NCI-H146 (cell line): ENCODE measurements around the gene KIAA1671.
A peak's percentile ranks its signal among the peaks of the same experiment; 100 is the strongest.

Source experiments
- DNase-seq: peaks from one replicate; lab custom pipeline; 2025; lab: John Stamatoyannopoulos, UW

Gene KIAA1671

DNA sequence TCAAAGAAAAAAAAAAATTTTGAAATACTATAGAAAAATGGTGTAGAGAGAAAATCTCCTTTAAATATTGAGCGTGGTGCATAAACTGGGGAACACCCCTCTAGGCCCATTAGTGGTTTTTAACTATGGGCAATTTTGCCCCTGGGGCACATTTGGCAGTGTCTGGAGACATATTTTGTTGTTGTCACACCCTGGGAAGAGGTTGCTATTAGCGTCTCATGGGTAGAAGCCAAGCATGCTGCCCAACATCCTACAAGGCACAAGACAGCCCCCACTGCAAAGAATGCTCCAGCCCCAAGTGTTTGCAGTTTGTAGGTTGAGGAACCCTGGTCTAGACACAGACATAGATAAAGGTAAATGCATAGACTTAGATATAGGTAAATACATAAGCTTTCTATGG lies 92.6 kb downstream of the KIAA1671 start:
- DNase-seq = no peak

DNA sequence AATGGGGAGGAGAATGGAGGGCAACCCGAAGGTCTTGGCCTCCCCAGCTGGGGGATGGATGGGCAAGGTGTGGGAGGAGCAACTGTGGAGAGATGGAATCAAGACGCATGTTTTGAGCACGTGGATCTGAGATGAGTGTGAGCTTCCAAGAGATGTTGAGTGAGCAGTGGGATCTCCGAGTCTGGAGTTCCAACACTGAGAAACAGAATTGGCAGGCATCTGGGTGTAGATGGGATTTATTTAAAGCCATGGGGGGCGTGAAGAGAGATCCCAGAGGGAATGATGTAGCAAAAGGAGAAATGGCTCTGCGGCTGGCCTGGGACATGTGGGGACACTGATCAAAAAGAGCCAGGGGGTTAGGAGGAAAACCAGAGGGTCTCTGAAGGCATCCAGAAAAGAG lies 95.6 kb downstream of the KIAA1671 start:
- no peak for DNase-seq

DNA sequence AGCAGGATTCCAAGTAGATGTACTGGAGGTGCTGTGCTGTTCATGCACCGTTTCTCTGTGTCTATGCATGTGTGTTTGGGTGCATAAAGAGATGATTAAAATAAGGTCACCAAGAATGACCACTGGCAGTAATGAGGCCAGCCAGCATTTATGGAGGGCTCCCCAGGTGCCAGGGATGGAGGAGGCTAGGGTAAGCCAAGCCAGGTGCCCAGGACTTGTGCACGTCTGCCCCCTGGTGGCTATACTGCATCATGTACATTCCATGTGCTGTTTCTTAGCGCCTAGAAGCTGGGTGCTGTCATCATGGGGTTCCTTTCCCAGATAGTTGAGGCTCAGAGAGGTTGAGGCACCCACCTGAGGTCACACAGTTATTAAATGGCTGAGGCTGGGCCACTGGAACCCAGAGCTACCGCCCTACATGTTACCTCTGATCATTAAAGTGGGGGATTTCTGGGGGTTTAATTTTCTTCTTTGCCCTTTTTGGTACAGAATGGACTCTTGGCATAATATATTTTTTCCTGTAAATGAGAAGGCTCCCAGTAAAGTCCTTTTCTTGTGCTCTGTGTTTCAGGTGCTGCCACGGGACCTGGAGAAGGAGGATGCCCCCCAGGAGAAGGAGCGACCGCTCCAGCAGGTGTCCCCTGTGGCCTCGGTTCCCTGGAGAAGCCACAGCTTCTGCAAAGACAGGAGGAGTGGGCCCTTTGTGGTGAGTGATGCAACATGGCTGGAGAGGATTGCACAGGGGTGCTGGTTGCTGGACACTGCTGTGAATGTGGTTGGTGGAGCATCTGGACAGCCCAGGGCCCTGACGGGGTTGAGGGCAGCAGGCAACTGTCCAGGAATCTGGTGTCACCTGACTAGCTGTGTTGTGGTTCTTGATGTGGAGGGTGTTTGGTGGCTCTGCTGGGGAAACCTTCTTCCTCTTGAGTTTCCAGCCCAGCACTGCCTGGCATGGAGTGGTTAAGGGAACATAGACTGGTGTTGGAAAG lies 96.4 kb downstream of the KIAA1671 start:
- peak; percentile 55 for DNase-seq

DNA sequence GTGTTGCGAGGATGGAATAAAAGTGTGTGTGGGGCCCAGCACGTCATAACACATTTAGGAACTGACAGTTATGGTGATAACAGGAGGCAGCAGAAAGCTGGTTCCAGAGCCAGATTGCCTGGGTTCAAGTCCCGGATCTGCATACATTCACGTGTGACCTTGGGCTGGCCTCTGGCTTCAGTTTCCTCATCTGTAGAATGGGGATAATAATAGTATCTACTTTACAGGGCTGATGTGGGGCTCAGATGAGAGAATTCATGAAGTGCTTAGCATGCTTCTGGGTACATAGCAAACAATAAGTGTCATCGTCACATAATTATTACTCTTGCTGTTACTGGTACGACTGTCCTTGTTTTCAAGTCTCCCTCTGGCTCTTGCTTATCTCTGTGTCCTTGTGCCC lies 97.3 kb downstream of the KIAA1671 start:
- DNase-seq = no peak

DNA sequence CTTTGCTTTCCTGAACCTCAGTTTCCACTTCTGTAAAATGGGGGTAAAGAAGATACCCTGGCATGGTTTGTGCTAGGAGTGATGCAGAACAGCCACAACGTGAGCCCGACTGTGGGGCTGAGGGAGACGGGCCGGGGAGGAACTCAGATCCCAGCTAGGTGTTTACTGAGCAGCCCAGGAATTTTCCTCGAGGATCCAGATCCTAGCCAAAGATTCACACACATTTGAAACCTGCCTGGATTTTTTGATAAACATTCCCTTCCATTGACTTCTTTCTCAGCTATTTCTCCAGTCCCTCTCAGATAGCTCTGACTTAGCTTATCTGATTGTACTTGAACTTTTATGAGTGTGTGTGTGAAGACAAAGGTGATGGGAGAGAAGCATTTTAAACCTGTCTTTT lies 98.0 kb downstream of the KIAA1671 start:
- DNase-seq = no peak

DNA sequence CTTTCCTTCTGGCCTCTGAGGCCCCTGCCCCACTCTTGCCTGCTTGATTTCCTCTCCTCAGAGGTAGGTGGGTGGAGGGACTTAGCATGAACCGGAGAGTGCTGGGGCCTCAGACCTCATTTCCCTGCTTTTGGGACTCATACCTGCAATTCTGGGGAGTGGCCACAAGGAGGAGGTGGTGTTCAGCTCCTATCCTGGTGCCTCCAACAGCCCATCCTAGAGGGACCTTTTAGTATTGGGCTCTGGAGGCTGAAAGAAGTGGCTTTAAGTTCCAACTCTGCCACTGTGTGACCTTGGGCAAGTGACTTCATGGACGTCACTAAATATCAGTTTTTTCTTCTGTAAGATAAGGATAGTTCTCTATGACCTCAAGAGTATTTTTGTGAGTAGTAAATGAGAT lies 98.6 kb downstream of the KIAA1671 start:
- no peak for DNase-seq

DNA sequence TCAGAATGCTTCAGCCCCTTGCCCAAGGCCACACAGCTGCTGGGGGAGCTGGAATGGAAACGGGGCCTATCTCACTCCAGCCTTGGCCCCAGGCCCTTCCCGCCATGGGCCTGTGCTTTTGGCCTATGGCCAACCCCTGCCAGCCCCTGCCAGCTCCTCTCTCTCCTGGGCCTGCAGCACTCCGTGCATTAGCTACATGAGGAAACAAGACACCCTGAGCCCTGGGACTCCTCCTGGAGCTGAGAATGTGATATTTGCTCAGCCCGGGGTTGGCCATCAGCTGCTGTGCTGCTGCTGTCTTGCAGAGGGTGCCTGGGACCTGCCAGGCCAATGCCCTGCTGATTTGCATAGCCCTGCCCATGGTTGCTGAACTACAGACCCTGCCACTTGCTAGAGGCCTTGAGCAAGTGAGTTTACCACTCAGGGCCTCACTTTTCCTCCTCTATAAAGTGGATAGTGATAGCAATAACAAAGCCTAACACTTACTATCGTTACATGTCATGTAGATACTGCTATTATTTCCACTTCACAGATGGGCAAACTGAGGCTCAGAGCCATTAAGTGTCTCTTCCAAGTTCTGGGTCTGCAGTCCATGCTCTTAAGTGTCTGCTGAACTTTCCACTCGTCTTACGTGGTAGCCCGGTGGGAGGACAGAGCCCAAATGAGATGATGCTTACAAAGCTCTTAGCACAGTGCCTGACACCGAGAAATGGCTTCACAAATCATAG lies 99.6 kb downstream of the KIAA1671 start:
- no peak for DNase-seq

DNA sequence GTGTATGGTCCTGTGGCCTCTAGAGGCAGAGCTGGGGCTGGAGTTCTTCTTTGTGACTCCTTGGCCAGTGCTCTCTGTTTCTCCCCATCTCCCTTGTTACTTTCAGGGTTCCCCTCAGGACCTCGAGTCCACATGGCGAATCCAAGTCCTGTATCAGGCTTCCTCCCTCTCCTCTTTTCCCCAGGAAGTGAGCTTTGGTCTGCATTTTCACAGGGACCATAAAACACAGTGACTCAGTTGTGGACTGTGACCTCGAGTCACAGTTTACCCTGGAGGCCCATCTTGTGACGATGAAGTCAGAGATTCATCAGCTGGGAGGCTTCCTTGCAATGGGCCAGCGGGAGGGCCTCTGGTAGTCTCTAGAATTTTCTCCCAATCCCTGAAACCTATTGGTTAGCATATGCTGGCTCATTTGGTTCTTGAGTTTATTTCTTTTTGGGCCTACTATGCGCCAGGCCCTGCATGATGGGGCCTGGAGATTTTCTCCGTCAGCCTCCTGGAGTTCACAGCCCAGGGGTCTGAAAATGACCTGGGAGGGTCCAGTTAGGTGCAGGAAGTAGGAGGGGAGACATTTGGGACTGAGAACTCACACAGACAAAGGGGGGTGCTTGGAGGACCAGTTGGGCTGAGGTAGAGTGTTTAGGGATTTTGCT lies 100.8 kb downstream of the KIAA1671 start:
- no peak for DNase-seq

DNA sequence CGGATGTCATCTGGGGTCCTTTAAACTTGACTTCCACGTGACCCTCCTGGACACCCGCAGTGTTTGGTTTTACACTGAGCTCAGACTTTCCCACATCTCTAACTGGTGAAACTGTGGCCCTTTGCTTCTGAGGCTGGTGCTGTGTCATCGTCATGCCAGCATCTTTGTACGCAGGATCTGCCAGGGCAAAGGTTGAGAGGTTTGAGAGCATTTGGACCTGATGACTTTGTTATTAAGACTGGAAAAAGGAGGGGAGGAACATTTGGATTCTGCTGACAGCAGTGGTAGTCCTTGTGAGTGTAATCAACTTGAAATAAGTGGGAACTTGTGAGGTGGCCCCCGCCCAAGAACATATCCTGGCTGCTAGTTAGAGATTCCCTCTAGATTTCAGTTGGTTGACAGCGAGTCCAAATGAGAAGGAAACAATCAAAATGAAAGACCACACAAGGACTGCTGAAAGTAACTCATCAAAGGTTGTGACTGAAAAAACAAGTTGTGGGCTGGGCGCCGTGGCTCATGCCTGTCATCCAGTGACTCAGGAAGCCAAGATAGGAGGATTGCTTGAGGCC lies 102.5 kb downstream of the KIAA1671 start:
- no peak for DNase-seq

DNA sequence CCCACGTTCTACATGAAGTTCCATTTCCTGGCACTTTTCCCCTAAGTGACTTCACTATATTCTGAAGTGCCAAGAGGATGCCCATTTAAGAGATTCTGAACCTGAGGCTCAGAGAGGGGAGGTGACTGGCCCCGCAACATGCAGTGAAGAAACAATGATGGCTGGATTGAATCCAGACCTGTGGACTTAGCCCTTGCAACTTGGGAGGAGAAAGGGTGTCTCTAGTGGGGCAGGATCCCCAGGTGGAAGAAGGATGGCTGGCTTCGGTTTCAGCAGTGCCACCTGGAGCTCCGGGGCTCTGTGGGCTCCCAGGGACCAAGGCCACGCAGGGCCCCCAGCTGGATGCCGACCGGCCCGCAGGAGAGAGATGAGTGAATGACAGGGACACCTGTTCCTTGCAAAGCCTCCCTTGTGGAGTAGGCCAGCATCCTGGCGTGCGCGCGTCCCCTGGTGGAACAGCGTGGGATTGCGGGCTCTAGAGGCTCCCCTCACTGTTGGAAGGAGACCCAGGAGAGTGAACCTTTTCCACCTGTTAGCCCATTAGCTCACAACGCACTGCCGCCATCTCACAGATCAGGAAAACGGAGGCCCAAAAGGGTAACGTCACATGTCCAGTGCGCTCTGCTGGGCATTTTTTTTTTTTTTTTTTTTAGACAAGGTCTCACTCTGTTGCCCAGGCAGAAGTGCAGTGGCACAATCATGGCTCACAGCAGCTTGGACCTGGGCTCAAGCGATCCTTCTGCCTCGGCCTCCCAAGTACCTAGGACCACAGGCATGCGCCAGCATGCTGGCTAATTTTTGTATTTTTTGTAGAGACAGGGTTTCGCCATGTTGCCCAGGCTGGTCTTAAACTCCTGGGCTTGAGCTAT lies 104.7 kb downstream of the KIAA1671 start:
- DNase-seq = peak; percentile 77

DNA sequence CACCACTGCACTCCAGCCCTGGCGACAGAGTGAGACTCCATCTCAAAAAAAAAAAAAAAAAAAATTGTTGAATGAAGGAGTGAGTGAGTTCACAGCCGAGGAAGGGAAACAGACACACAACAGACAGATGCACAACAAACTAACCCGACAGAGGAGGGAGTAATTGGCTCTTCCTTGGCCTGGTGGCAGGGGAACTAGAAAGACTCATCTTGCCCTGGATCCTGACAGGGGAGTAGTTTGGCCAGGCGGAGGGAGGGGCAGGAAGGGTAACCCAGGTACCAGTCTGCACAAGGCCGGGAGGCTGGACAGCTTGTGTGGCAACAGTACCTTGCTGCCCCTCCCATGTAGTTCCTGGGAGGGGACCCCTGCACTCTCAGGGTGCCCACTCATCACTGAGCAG lies 106.9 kb downstream of the KIAA1671 start:
- no peak for DNase-seq

DNA sequence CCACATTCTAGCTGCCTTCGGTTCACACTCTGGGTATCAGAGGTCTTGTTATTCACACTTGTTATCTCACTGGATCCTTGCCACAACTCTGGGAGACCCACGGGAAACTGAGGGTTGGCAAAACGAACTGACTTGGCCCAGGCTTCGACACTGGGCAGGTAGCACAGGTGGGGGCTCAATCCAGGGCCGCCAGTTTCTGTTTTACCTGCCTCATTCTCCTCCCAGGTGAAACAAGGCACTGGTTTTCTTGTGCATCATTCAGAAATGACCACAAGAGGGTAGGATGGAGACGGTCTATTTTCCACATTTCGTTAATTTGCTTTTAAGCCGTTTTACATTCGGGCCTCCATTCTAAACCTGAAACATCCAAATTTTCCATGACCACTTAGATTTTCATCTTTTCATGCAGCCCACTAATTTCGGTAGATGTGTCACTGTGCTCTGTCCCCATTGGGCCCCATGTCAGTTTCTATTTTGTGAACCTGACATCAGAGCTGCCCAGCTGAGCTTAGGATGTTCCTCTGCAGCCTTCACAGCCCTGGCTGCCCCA lies 108.1 kb downstream of the KIAA1671 start:
- no peak for DNase-seq

DNA sequence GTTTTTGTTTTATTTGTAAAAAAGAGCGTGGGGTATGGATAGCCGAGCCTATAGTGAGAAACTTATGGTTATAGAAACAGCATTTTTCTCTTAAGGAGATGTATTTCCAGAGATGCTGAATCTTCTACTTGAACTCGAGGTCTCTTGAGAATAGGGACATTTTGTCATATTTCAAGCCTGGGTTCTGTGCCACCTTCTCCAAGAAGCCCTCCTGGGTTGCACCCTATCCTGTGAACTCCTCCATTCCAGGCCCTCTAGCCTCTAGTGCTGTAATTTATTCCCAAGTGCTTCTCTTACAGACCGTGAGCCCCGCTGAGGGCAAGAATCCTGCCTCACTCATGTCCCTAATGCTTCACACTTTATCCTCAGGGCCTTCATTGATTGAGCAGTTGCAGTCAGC lies 108.6 kb downstream of the KIAA1671 start:
- DNase-seq = no peak

DNA sequence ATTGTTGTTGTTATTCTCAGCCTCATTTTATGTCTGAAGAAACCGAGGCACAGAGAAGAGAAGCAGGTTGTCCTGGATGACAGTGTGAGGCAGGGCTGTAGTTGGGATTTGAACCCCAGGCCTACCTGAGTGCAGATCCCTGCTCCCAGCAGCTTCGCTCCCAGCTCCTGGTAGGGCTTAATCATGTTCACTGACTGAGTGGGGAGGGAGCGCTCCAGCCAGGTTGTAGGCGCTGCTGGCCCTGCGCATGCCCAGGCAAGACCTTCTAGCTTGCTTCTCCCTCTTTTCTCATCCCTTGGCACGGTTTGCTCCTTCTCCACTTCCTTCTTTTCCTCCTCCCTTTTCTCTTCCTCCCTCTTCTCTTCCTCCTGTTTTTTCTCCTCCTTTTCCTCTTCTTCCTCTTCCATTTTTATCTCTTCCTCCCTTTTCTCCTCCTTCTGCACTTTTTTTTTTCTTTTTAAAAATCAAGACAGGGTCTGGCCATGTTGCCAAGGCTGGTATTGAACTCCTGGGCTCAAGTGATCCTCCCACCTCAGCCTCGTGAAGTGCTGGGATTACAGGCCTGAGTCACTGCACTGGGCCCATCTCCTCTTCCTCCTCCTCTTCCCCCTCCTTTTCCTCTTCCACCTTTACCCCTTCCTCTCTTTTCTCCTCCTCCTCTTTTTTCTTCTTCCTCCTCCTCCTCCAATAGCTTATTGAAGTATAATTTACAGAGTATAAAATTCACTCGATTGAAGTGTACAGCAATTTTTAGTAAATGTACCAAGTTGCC lies 109.3 kb downstream of the KIAA1671 start:
- no peak for DNase-seq

DNA sequence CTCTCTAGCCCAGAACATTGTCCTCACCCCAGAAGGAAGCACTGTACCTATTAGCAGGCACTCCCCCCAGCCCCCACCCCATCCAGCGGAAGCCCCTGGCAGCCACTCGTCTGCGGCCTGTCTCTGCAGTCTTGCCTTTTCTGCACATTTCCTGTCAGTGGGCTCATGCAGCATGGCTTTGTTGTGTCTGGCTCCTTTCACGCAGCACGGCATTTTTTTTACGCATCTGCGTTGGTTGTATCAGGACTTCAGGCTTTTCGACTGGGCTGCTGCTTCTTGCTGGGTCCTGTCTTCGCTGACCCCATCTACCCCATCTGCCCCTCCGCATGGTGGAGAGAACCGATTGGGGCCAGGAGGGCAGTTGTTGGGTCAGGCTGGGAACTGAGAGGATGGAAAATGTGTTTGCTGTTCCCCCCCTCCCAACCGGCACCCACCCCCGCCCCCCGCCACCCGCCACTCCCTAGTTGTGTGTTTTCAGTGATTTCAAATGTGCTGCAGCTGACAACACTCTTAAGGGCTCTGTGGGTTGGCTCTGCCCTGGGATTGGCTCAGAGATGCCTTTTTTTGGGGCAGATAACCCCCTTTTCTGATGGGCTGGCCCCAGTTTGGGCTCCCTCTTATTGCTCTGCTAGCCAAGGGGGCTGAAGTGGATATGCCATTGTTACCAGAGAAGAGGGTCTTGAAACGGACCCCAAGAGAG lies 110.0 kb downstream of the KIAA1671 start:
- DNase-seq = no peak

DNA sequence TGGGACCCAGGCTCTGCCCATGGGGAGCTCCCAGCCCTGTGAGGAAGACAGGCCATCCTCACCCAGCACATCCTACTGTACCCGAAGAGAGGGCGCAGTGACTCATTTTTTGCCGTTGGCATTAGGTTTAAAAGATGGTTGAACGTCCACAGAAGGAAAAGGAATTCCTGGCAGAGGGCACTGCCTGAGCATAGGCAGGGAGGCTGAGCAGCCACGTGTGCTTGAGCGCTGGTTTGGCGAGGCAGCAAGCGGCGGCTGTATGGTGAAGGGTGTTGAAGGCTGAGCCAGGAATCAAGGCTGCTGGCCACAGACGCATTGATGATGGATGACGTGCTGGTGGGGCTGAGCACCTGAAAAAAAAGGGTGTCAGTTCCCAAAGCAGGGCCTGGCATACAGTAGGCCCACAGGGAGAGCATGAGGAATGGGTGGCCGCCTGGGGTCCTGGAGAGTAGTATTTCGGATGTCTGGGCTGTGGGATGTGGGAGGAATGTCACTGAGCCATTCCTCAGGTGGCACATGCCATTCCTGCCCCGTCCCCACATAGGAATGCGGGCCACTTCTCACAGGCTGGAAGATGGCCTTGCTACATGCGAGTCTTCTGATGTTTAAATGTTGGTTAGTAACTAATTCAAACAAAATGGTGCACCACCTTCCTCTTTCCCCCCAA lies 112.5 kb downstream of the KIAA1671 start:
- no peak for DNase-seq

DNA sequence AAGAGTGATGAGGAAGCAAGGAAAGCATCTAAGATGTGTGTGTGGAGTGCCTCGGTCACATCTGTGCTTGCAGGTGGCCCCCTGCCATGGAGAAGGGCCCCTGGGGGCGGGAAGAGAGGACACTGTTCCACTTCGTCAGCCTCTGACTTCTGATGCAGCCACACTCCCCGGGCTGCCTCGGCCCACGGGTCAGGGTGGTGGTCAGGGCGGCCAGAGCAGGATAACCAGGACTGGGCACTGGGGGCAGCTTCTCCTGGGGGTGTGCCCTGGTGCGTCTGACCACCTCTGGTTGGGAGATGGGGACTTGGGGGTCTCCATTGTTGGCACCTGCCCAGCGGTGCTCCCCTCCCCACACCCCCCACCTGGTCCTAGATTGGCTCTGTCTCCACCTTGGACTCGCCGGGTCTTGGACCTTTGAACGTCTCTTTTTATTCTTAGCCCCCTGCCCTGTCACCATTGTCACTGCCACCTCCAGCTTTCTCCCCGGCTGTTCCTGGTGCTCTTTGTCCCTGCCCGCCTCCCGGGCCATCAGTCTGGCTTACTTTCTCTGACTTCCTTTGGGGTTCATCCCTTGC lies 114.4 kb downstream of the KIAA1671 start:
- DNase-seq = no peak

DNA sequence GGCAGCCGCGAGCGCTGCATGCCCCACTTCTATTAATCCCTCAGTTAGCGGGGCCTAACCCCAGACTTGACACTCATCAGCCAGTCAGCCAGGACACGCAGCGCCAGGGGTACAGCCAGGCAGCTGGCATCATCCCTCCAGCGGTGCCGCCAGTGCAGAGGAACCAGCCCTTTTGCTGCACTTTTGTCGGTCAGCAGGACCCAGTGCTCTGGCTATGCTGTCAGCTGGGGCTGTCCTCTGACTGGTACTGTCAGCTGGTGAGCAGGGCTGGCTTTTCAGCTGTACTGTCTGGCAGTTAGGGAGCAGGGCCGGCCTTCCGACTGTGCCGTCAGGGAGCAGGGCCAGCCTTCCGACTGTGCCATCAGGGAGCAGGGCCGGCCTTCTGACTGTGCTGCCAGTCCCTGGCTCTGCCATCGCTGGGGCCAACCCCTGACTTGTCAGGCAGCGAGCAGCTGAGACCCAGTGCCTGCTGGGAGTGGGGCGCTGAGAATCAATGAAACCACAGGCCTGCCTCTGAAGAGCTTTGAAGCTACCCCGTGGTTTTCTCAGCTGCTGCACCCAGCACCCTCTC lies 115.4 kb downstream of the KIAA1671 start:
- DNase-seq = no peak
